Mononuclear cell (primary cell): ENCODE results near the gene OR4S1. TPM values are rescaled to one million over a fixed set of nuclear protein-coding genes. Genes with fewer than 3 reads are reported as not detected.
"Not testable (repeated sequence)": the region's sequence is repeated elsewhere in the genome, so short reads cannot be mapped to it uniquely, and the experiment has no call there.

ENCODE experiments used
- H3K27me3 ChIP-seq: 2 replicates; pipeline ENCODE4 v1.6.0; 2011; ENCODE audit warnings: low read length, control low read depth; ENCODE audit not compliant: insufficient read depth
- H3K4me1 ChIP-seq: 2 replicates; pipeline ENCODE4 v1.5.1; 2011; ENCODE audit warnings: mild to moderate bottlenecking, low read length, control low read depth; ENCODE audit not compliant: insufficient read depth
- H3K4me3 ChIP-seq: 2 replicates; pipeline ENCODE4 v1.5.1; 2011; ENCODE audit warnings: mild to moderate bottlenecking, low read length, moderate library complexity
- H3K9me3 ChIP-seq: 2 replicates; pipeline ENCODE4 v1.5.1; 2011; ENCODE audit warnings: low read depth, mild to moderate bottlenecking, control low read depth, low read length
- total RNA-seq: library from RNA; depleted of rRNA; stranded (reverse); fragments of >200 nt; gene quantifications from one replicate; pipeline ENCODE4 v1.2.3, GENCODE V29; 2012

Gene OR4S1
- not detected for total RNA-seq

GRCh38 chr11:48305923-48306322, at the start of gene OR4S1:
Gene OR4S1, plus strand, starts transcription at chr11:48306223. Its CDS starts 0 bp downstream, at chr11:48306223.
- no peaks in the 10 kb centered on the region for H3K27me3 ChIP-seq
- no peaks in the 10 kb centered on the region for H3K4me1 ChIP-seq
- no peak within 1 kb of the TSS for H3K4me3 ChIP-seq
- no peaks in the 10 kb centered on the region for H3K9me3 ChIP-seq

GRCh38 chr11:48261600-48261999, 44.4 kb upstream of the OR4S1 start:
- H3K27me3 ChIP-seq: no peaks in the 10 kb centered on the region
- H3K9me3 ChIP-seq: no peaks in the 10 kb centered on the region
- no peak overlapping the region for H3K4me3 ChIP-seq
- H3K4me1 ChIP-seq: no peaks in the 10 kb centered on the region

GRCh38 chr11:48263423-48263911, 42.6 kb upstream of the OR4S1 start, which contains the start of gene OR4X1:
Gene OR4X1, plus strand, starts transcription at chr11:48263861. Its CDS starts 0 bp downstream, at chr11:48263861.
- no peaks in the 10 kb centered on the region for H3K27me3 ChIP-seq
- H3K4me3 ChIP-seq: no peak within 1 kb of the TSS

DNA sequence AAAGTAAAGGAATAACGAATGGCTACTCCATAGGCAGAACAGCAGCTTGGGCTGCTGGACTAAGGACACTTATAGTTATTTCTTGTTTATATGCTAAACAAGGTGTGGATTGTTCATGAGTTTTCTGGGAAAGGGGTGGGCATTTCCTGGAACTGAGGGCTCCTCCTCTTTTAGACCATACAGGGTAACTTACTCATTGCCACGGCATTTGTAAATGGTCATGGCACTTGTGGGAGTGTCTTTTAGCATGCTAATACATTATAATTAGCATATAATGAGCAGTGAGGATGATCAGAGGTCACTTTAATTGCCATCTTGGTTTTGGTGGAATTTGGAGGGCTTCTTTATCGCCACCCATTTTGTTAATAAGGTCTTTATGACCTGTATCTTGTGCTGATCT, 35.4 kb upstream of the OR4S1 start:
- H3K27me3 ChIP-seq: no peaks in the 10 kb centered on the region
- H3K4me3 ChIP-seq: no peak overlapping the region
- no peaks in the 10 kb centered on the region for H3K9me3 ChIP-seq
- H3K4me1 ChIP-seq: no peaks in the 10 kb centered on the region

More at GRCh38 chr11:48263423-48263911, 42.6 kb upstream of the OR4S1 start, which contains the start of gene OR4X1:
- Histone ChIP-seq H3K9me3 (no peaks in the 10 kb centered on the region), H3K4me1 (no peaks in the 10 kb centered on the region)

GRCh38 chr11:48272606-48273005, 33.4 kb upstream of the OR4S1 start:
- Histone ChIP-seq H3K4me3 (no peak overlapping the region), H3K27me3 (no peaks in the 10 kb centered on the region), H3K4me1 (no peaks in the 10 kb centered on the region), H3K9me3 (no peaks in the 10 kb centered on the region)

DNA sequence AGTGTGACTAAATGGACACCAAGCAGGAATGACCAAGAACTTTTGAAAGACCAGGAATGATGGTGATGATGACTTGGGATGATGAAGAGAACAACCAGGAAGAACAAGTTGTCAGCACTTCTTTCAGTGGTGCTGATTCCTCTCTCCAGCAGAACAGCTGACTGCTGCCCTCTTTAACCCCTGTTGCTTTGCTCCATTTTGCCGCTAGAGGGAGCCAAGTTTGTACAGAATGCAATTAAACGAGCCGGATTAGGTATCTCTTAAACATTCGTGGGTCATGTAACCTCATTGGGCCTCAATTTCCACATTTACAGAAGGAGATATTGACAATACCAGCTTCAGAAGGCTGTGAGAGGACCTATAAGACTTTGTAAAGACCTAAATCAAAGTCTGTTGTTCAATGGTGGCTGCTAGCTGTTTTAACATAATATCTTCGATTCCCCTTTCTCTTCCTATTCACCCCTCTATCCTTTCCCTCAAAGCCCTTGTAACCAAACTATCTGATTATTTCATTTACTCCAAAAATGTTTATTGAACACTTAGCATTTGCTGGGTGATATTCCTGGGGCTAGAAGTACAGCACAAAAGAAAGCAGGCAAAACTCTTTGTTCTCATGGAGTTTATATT, 1.9 kb downstream of the OR4S1 start:
- no peaks in the 10 kb centered on the region for H3K4me1 ChIP-seq
- no peaks in the 10 kb centered on the region for H3K9me3 ChIP-seq
- no peak overlapping the region for H3K4me3 ChIP-seq
- H3K27me3 ChIP-seq: no peaks in the 10 kb centered on the region

GRCh38 chr11:48313590-48313989, 7.6 kb downstream of the OR4S1 start:
- not testable (repeated sequence) for H3K4me1 ChIP-seq, H3K4me3 ChIP-seq, H3K27me3 ChIP-seq, H3K9me3 ChIP-seq

DNA sequence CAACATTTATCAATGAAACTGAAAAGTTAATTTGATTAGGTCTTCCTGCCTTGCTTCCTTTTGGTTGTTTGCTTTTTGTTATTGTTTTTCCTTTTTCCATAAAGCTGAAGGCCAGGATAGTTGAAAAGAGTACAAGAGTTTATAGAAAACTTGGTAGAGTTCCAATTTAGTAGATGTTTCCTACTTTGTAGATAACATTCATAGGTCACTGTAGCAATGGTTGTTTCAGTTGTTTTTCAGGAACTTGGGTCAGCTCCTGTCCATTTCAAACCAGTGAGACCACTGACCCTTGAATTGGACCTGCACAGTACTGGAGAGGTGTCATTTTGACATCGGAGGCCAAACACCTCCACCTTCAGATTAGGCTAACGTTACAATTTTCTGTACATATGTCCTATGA, 13.8 kb downstream of the OR4S1 start:
- H3K4me1 ChIP-seq, H3K9me3 ChIP-seq, H3K27me3 ChIP-seq, H3K4me3 ChIP-seq: not testable (repeated sequence)

GRCh38 chr11:48324620-48325019, 18.6 kb downstream of the OR4S1 start, which contains the start of gene OR4C3:
Gene OR4C3, plus strand, starts transcription at chr11:48324920. Its CDS starts 102 bp downstream, at chr11:48325022.
- not testable (repeated sequence) for H3K9me3 ChIP-seq, H3K4me1 ChIP-seq, H3K4me3 ChIP-seq, H3K27me3 ChIP-seq

DNA sequence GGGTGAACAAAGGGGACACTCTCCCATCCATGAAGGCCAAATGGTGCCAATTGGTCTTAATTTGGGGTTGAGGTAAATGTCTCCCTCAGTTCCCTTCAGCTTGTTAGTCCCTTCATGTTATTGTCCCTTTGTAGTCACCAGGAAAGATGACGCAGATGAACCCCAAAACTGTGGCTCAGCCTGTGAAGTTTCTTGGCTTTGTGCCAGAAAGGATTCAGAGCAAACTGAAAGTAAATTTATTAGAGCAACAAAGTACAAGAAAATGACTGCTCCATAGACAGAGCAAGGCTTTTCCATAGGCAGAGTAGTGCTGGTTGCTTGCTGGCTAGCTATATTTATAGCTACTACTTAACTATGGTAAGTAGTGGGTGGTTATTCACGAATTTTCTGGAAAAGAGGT, 35.4 kb downstream of the OR4S1 start:
- Histone ChIP-seq H3K27me3 (no peaks in the 10 kb centered on the region), H3K4me3 (no peak overlapping the region), H3K4me1 (no peaks in the 10 kb centered on the region), H3K9me3 (no peaks in the 10 kb centered on the region)

- H3K4me1 ChIP-seq, H3K27me3 ChIP-seq, H3K9me3 ChIP-seq, H3K4me3 ChIP-seq: not testable (repeated sequence)
Observed at GRCh38 chr11:48342505-48342904, 36.5 kb downstream of the OR4S1 start.

- not testable (repeated sequence) for H3K9me3 ChIP-seq, H3K4me3 ChIP-seq, H3K27me3 ChIP-seq, H3K4me1 ChIP-seq
Observed at GRCh38 chr11:48346286-48346685, 40.3 kb downstream of the OR4S1 start.

GRCh38 chr11:48354013-48354412, 48.0 kb downstream of the OR4S1 start:
- Histone ChIP-seq H3K9me3 (no peaks in the 10 kb centered on the region), H3K4me3 (no peak overlapping the region), H3K27me3 (no peaks in the 10 kb centered on the region), H3K4me1 (no peaks in the 10 kb centered on the region)

DNA sequence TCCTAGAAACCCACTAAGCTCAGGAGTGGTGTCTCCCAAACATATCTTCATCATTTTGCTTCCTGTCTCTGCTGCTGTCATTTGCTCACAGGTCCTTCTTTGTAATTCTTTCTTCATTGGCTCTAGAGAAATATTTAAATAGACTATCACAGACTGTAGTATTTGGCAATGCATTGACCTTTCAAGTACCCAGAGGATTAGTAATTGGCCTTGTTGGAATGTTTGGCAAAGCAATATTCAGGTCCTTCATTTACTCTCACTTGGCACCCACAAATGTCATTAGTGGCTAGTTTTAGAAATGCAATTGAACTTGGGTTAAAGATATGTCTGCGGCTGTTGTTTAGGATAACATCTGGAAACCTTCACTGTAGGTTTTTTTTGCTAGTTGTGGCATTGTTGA, 48.7 kb downstream of the OR4S1 start:
- Histone ChIP-seq H3K4me3 (no peak overlapping the region), H3K27me3 (no peaks in the 10 kb centered on the region), H3K9me3 (no peaks in the 10 kb centered on the region), H3K4me1 (no peaks in the 10 kb centered on the region)
